ENCODE data around the gene PCA3. TPM values are rescaled to one million over a fixed set of nuclear protein-coding genes. Genes with fewer than 3 reads are reported as not detected.

The PCA3 gene
- total and polyA plus RNA-seq, 2 donors (not counting 3 experiments of a cell fraction or from before 2014, with no cell fraction given) = 0.86 to 2.5 TPM

GRCh38 chr9:76789840-76790239, 25.6 kb downstream of the PCA3 start:
- H3K27me3 ChIP-seq (ENCODE audit: control insufficient read depth in 2 of 2, insufficient read depth in 2 of 2, low read length in 2 of 2) = peaks cover 2 to 3% of the 10 kb centered on the region in 2 experiments
- no peak overlapping the region for H3K9ac ChIP-seq (replicated peaks; ENCODE audit: extremely low read depth, insufficient read depth, low read length)
- CTCF ChIA-PET = no interaction called here
- no peaks in the 10 kb centered on the region for H3K4me1 ChIP-seq (ENCODE audit: control insufficient read depth, extremely low read depth, insufficient read depth, low read length)
- H3K27ac ChIP-seq (ENCODE audit: insufficient read depth, low read depth, low read length) = no peak overlapping the region
- no peaks in the 10 kb centered on the region for H3K79me2 ChIP-seq (ENCODE audit: control insufficient read depth, insufficient read depth, low read length)
- dilution Hi-C loops (cut with MboI; ENCODE audit: extremely low pct_ligation_motif_present, low sequenced_read_pairs) (no loop called here), intact Hi-C loops (cut with micrococcal nuclease) (no loop called here)
- POLR2A ChIA-PET = no interaction called here
- FAIRE-seq (no peak), DNase-seq (ENCODE audit: low read depth, low spot score) (no peak)
- BruUV-seq (replicated peaks) = no TSS peak
- no peak overlapping the region for H2AFZ ChIP-seq (ENCODE audit: low read depth, low read length)
- no peaks in the 10 kb centered on the region for H3K9me1 ChIP-seq (replicated peaks; ENCODE audit: control insufficient read depth, extremely low read depth, insufficient read depth, low read length)
- H3K36me3 ChIP-seq (ENCODE audit: control insufficient read depth in 2 of 2, extremely low read depth in 1 of 2, insufficient read depth in 2 of 2, low read length in 2 of 2) = no peaks in the 10 kb centered on the region
- no peak overlapping the region for H3K4me3 ChIP-seq (replicated peaks in 1 of 3; ENCODE audit: insufficient read depth in 1 of 3, low read depth in 1 of 3, low read length in 3 of 3)
- TF ChIP-seq JUN (IDR thresholded peaks at IDR 0.05; ENCODE audit: borderline replicate concordance, insufficient read depth, insufficient read length, low read depth) (no peak), GATA2 (IDR thresholded peaks at IDR 0.05; ENCODE audit: insufficient read depth, insufficient read length, low read depth, low read length) (no peak), MYC (IDR thresholded peaks at IDR 0.05; ENCODE audit: low read depth, low read length) (no peak), POLR2AphosphoS5 (IDR thresholded peaks at IDR 0.05; ENCODE audit: insufficient read depth, low read depth, low read length) (no peak)
- TF ChIP-seq, protein P1, sequence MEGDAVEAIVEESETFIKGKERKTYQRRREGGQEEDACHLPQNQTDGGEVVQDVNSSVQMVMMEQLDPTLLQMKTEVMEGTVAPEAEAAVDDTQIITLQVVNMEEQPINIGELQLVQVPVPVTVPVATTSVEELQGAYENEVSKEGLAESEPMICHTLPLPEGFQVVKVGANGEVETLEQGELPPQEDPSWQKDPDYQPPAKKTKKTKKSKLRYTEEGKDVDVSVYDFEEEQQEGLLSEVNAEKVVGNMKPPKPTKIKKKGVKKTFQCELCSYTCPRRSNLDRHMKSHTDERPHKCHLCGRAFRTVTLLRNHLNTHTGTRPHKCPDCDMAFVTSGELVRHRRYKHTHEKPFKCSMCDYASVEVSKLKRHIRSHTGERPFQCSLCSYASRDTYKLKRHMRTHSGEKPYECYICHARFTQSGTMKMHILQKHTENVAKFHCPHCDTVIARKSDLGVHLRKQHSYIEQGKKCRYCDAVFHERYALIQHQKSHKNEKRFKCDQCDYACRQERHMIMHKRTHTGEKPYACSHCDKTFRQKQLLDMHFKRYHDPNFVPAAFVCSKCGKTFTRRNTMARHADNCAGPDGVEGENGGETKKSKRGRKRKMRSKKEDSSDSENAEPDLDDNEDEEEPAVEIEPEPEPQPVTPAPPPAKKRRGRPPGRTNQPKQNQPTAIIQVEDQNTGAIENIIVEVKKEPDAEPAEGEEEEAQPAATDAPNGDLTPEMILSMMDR (IDR thresholded peaks at IDR 0.05; ENCODE audit: extremely low read depth in 1 of 2, insufficient read depth in 1 of 2, low read depth in 1 of 2, low read length in 2 of 2) = no peak
- TF ChIP-seq, protein P2, sequence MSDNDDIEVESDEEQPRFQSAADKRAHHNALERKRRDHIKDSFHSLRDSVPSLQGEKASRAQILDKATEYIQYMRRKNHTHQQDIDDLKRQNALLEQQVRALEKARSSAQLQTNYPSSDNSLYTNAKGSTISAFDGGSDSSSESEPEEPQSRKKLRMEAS (IDR thresholded peaks at IDR 0.05; ENCODE audit: insufficient read depth, insufficient read length) = no peak
- H4K20me1 ChIP-seq (replicated peaks; ENCODE audit: control insufficient read depth, extremely low read depth, insufficient read depth, low read length) = no peaks in the 10 kb centered on the region
- H3K9me3 ChIP-seq (replicated peaks; ENCODE audit: control insufficient read depth, insufficient read depth, low read length) = no peaks in the 10 kb centered on the region
- H3K4me2 ChIP-seq (ENCODE audit: insufficient read depth, low read length) = no peak overlapping the region

Measured in endothelial cell of umbilical vein (primary cell).